ENCODE data around the gene NF2.

Gene NF2

DNA sequence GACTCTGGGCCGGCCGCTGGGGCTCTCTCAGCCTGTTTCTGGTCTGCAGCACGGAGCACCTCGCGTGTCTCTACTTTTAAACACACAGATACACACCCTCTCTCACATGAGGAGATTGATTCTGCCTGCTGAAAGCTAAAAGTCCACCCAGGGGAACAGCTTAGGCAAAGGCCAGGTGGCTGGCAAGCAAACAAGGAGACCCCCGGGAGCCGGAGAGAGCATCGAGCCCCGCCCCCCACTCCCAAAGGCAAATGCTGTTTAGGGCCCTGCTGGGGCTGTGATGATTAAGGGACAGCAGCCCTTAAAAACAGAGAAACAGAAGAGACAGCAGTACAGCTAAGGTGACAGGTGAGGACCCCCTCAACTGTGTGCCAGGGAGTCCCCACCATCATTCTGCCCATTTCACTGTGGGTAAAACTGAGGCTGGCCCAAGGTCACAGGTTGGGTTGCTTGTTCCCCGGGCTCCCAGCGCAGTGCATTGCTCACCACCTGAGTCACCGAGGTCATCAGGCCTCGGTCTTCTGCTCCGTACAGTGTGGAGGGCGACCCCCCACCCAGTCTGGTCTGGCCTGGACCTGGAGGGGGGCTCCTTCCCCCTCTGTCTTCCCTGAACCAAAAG, 123.2 kb downstream of the NF2 start:
- no peak for DNase-seq

GRCh38 chr22:29727131-29727523, 123.7 kb downstream of the NF2 start:
- no peak for DNase-seq

DNA sequence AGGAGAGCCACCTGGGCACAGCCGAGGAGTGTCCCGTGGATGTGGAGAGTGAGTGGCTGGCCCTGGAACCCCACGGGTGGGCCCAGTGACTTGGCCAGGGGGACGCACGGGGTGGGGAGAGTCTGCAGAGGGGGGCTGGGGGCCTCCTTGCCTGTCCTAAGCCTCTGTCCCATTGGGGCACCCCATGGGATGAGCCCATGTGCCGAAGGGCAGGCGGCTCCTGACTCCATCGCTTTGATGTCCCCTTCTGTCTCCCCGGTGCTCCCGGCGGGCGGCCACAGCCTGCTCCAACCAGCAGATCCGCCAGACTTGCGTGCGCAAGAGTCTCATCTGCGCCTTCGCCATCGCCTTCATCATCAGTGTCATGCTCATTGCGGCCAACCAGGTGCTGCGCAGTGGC, 125.7 kb downstream of the NF2 start:
- DNase-seq, result no peak

DNA sequence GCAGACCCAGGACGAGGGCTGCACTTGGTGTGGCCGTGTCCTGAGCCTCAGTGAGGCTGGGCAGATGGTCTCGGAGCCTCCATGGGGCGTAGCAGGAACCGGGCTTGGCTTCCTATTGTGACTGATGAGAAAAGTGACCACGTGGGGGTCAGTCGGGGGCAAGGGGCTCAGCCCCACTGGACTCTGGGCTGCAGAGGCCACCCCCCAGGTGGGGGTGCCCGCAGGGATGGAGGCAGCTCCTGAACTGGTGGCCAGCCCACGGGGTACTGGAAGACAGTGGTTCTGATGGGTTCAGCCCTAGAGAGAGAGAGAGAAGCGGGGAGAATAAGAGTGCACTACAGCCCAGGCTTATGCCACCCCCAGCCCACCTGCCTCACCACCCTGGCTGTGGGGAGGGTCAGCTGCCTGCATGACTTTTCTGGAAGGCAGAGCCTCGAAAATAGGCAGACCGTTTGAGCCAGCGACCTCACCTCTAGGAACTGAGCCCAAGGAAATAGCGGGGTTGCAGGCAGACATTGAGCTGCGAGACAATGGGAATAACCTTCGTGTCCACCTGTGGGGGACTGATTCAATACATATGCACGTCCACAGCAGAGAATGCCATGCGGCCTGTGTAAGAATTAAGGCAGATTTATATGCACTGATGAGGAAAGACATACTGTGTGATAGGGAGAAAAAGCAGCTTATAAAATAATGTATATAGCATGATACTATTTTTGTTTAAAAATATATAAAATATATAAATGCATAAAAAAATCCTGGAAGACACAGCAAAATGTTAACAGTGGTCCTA, 127.8 kb downstream of the NF2 start:
- DNase-seq, result no peak

GRCh38 chr22:29732883-29733282, 129.4 kb downstream of the NF2 start:
- DNase-seq, result no peak

DNA sequence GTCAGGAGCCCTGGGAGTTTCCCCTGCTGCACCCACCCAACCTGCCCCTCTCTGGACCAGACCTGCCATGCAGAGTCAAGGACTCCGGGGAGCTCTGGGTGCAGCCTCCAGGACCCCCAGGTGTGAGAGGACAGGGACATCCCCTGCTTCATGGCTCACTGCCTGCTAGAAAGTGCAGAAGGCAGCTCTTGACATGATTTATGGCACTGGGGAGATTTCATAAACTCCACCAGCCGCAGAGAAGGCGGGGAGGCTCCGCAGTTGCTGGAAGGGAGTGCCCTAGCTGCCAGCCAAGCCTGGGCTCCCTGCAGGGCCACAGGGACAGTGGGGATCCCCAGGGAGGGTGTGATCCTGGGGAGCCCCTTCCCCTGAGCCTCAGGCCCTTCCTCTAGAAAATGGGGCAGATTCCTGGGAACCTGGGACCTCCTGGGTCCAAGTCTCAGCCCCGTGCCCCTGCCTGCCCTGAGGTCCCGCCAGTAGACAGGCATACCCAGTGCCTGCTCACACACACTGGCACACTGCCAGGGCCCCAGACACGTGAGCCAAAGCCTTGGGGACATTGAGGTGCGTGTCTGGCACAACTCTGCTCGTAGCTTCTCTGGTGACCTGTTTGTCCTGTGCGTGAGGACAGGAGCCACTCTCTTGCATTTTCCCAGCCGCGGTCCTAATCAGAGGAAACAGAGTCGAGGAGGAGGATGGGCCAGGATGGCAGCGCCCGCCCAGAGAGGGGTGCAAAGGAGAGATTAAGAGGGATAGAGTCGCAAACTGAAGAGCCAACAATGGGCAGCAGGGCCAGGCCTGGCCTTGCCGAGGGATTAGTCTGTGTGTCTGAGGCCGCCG, 130.1 kb downstream of the NF2 start:
- no peak for DNase-seq

DNA sequence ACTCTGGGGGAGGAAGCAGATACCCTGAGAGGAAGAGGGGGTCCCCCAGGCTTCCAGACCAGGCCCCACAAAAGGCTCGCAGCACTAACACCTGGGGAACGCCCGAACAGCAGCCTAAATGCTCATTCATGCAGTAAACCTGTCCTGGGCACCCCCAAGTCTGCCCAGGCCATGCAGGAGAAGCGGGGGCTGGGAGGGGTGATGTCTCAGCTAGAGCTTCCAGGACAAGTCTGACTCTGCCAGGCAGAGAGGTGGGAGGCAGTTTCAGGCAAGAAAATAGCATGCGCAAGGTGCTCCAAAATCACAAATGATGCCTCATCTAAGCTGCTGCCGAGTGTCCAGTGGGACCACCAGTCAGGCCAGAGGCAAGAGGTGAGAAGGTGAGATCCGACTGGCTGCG, 131.0 kb downstream of the NF2 start:
- DNase-seq, result no peak

- no peak for DNase-seq
Measured at GRCh38 chr22:29734838-29735237, 131.4 kb downstream of the NF2 start.

- DNase-seq, result no peak
Measured at GRCh38 chr22:29735416-29735815, 132.0 kb downstream of the NF2 start.

DNA sequence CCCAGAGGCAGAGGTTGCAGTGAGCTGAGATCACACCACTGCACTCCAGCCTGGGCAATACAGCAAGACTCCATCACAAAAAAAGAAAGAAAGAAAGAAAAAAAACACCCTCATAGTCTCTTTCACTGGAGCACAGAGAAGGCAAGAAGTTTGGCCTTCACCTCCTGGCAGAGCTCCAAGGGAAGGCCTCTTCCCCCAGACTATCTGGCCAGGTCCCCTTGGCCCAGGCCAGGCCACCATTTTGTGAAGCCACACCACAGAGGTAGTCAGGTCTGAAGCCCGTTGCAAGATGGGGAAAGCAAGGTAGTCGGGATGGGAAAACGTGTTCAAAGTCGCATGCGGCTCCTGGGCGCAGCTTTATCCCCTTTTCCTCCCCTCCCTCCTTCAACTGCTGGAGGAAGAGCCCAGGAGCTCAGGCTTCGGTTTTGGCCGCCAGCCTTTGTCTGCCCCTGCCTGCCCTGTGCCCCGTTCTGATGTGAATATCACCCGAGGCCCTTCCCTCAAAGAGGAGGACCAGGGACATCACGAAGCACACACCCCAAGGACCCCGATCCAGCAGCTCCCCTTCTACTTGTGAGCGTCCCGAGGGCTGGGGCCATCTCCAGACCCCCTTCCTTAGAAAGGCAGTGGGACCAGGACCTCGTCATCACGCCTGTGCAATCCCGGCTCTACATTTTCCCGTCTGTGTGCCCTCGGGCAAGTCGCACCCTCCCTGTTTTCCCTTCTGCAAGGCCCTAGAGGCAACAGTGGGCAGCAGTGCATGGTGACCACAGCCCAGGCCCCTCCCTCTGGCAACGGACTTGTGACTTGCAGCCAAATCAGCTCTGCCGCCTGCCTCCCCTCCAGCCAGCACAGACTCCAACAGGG, 134.1 kb downstream of the NF2 start:
- no peak for DNase-seq

- no peak for DNase-seq
Measured at GRCh38 chr22:29738118-29738815, 134.8 kb downstream of the NF2 start.

- no peak for DNase-seq
Measured at GRCh38 chr22:29739346-29739875, 136.0 kb downstream of the NF2 start.

GRCh38 chr22:29740216-29740615, 136.8 kb downstream of the NF2 start:
- no peak for DNase-seq

DNA sequence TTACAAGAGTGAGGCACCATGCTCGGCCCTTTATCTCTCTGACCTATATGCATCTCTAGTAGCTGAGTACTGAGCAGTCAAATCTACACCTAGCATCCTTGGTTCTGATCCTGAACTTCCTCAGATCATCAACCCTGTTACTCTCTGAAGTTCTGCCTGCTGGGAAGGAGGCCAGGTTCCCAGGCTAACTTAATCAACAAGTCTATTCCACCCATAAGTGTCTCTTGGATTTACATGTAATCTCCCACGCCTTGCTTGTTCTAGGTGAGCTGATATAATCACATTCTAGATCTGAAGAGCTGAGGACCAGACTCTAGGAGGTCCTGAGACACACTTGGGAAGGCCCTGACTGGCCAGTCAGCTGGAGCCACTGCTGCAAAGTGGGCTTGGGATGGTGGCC, 138.5 kb downstream of the NF2 start:
- DNase-seq, result no peak

DNA sequence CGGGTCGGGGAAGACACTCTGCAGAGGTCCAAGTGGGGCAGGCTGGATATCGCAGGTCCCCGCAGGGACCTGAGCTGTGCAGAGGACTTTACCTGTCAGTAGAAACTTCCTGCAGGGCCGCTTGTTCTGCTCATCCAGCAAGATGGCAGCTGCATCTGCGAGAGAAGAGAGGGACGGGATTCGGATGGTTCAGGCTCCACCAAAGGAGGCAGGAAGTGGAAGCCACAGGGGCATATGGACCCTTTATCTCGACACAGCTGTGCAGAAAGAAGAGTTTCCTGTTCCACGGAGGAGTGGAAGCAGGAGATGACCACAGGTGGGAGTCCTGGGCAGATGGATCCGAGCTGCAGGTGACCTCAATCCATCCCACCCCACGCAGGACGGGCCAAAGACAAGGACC, 138.9 kb downstream of the NF2 start:
- no peak for DNase-seq

- peak; percentile 86 for DNase-seq
Measured at GRCh38 chr22:29744902-29745301, 141.5 kb downstream of the NF2 start.

DNA sequence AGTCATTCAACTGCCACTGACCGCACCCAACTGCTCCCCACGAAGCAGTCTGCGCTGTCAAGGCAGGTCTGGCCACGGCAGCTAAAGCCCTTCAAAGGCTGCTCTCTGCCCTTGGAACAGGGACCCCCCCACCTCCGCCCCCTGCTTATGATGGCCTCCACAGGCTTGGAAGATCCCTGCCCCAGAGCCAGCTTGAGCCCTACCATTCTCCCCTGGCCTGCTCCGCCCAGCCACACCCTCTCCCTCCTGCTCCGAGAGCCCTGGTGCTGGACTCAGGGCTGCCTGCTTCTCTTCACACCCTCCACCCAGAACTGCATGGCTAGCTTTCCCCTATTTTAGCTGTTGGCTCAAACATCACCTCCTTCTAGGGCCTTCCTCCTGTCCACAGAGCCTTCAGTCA, 144.4 kb downstream of the NF2 start:
- DNase-seq, result no peak

Measured in NCI-H2029 (cell line).